A549 treated with ZK216348 at 1 μM for 4 hours (cell line): ENCODE data around the gene JADE1. TPM values are rescaled to one million over a fixed set of nuclear protein-coding genes. Genes with fewer than 3 reads are reported as not detected.

Source experiments
- total RNA-seq: library from RNA; stranded (reverse); fragments of 200-300 nt; extraction: Qiagen RNA extraction; gene quantifications from 5 replicates; pipeline ENCODE4 v1.2.3, GENCODE V29; 2022; ENCODE audit warnings: low read depth

JADE1 gene
- 16.8 to 27.4 TPM (median 23.0 TPM) in 5 replicates for total RNA-seq

DNA sequence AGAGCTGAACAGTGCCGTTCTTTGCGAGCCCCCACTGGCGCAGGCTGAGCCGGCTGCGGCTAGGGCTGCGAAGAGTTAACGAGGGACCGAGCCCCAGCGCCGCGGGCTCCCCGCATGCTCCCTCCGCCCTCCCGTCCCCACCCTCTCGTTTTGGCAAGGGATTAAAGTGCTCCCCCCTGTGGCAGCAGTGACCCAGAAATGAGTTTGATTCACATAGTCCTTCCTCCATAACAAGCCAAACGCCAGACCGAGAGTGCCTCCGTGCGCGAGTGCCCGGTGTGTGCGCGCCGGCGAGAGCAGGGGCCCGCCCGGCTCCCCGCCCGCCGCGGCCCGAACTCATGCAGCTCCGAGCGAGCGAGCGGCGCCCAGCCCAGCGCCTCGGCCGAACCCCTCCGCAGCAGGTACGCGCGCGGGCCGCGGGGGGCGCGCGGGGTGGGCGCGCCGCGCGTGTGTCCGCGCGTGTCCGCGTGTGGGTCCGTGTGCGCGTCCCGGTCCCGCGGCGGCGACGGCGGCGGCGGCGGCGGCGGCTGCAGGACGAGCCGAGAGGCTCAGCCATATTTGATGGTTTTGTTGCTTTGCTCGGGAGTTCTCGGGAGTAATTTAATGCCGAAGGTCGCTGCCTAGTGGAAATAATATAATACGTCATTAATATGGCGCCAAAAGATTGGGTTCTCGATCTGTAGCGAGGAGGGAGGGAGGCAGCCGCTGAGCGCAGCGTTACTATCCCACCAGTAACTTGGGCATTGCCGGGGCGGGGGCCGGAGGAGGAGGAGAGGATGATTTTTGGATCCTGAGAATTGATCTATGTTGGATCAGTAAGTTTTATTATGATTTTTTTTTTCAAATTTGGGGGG lies at the start of gene JADE1:
JADE1 (plus strand) TSS at position 224 of the 854 bp plus-strand sequence. CDS start 22,059 bp downstream, outside the sequence.

